B cell (primary cell): ENCODE results near the gene COL5A1.

Experiments
- CTCF ChIP-seq: fragments of 200-600 bp; IDR thresholded peaks from one replicate; pipeline ENCODE4 v1.8.0; 2022; ENCODE audit warnings: antibody characterized with exemption, mild to moderate bottlenecking
- EZH2 ChIP-seq: IDR thresholded peaks from 2 replicates; pipeline ENCODE4 v1.6.1; 2012; ENCODE audit warnings: borderline replicate concordance, low read depth, mild to moderate bottlenecking, moderate library complexity, low read length; ENCODE audit not compliant: insufficient read depth, poor library complexity, severe bottlenecking

GRCh38 chr9:134726026-134726721 is 84.6 kb downstream of the COL5A1 start:
- TF ChIP-seq CTCF (no peak), EZH2 (no peak)
